K562 (cell line): ENCODE data around the gene GNAQ. TPM values are rescaled to one million over a fixed set of nuclear protein-coding genes. Genes with fewer than 3 reads are reported as not detected.
A peak's percentile ranks its signal among the peaks of the same experiment; 100 is the strongest.

Experiments
- ARID3B ChIP-seq: fragments of 250-450 bp; sonication (Bioruptor Pico); IDR thresholded peaks from 2 replicates; pipeline ENCODE4 v1.4.0; 2020; ENCODE audit warnings: borderline replicate concordance
- ATF7 ChIP-seq: fragments of 450-650 bp; IDR thresholded peaks from 2 replicates; pipeline ENCODE4 v1.7.1; 2014; ENCODE audit warnings: mild to moderate bottlenecking, moderate library complexity
- CBX2 ChIP-seq: fragments of 200-600 bp; sonication (generic); IDR thresholded peaks from one replicate; pipeline ENCODE4 v1.6.1; 2012; ENCODE audit warnings: mild to moderate bottlenecking, low read length, inconsistent platforms; ENCODE audit not compliant: insufficient read depth, poor library complexity, severe bottlenecking
- CBX3 ChIP-seq, 2 experiments: IDR thresholded peaks; 1 replicate in 1 of 2; 2 replicates in 1 of 2; pipeline ENCODE4 v1.6.1; 2012; ENCODE audit warnings: inconsistent platforms in 2 of 2, low read length in 2 of 2, borderline replicate concordance in 1 of 2, control low read depth in 1 of 2
- DDX20 ChIP-seq: fragments of 450-650 bp; IDR thresholded peaks from 2 replicates; pipeline ENCODE4 v1.6.1; 2016; ENCODE audit warnings: missing genetic modification characterization, low read depth, mild to moderate bottlenecking, missing compliant biosample characterization, moderate library complexity
- EHMT2 ChIP-seq: fragments of 450-650 bp; IDR thresholded peaks from 2 replicates; pipeline ENCODE4 v1.6.1; 2018; ENCODE audit warnings: antibody characterized with exemption
- HDAC8 ChIP-seq: fragments of 450-650 bp; IDR thresholded peaks from 2 replicates; pipeline ENCODE4 v1.6.1; 2016; ENCODE audit warnings: mild to moderate bottlenecking, missing genetic modification characterization, moderate library complexity, missing compliant biosample characterization
- HIVEP1 ChIP-seq: fragments of 250-450 bp; sonication (Bioruptor Pico); IDR thresholded peaks from 2 replicates; pipeline ENCODE4 v1.4.0; 2020; ENCODE audit warnings: mild to moderate bottlenecking
- HNRNPK ChIP-seq: fragments of 200-400 bp; formaldehyde crosslinking; IDR thresholded peaks from one replicate; pipeline ENCODE4 v1.6.1; 2018; ENCODE audit warnings: mild to moderate bottlenecking, low read depth, low read length; ENCODE audit not compliant: poor library complexity, severe bottlenecking
- JUN ChIP-seq, 2 experiments: sonication (generic) in 1 of 2; formaldehyde crosslinking in 1 of 2; IDR thresholded peaks; 2 replicates each; pipeline versions ENCODE4 v1.6.1 to v1.8.0; 2012 to 2022; ENCODE audit warnings: borderline replicate concordance in 2 of 2, mild to moderate bottlenecking in 2 of 2, improper control_type of control experiment in 1 of 2, low read depth in 1 of 2, low read length in 1 of 2, missing genetic modification reagents in 1 of 2
- JUND ChIP-seq, 2 experiments: IDR thresholded peaks; 2 replicates in 1 of 2; 3 replicates in 1 of 2; pipeline ENCODE4 v1.6.1; 2011; ENCODE audit warnings: borderline replicate concordance in 2 of 2, low read depth in 2 of 2, low read length in 2 of 2, improper control_type of control experiment in 1 of 2, missing biosample characterization in 1 of 2, missing genetic modification characterization in 1 of 2, missing genetic modification reagents in 1 of 2
- KDM1A ChIP-seq, 2 experiments: fragments of 450-650 bp; IDR thresholded peaks; 2 replicates each; pipeline ENCODE4 v1.6.1; 2016; ENCODE audit warnings: mild to moderate bottlenecking in 2 of 2
- SMAD1 ChIP-seq: fragments of 150-350 bp; IDR thresholded peaks from 2 replicates; pipeline ENCODE4 v1.6.1; 2014; ENCODE audit warnings: low read length, low read depth; ENCODE audit not compliant: partially characterized antibody
- SMARCB1 ChIP-seq: IDR thresholded peaks from 2 replicates; pipeline ENCODE4 v1.6.1; 2011; ENCODE audit warnings: improper control_type of control experiment, low read depth; ENCODE audit not compliant: insufficient read length
- TRIM24 ChIP-seq, 2 experiments: fragments of 450-650 bp; IDR thresholded peaks; 2 replicates each; pipeline ENCODE4 v1.6.1; 2016
- ZBTB8A ChIP-seq: fragments of 450-650 bp; IDR thresholded peaks from 2 replicates; pipeline ENCODE4 v1.6.1; 2018; ENCODE audit warnings: mild to moderate bottlenecking, moderate library complexity; ENCODE audit not compliant: partially characterized antibody
- ZHX1 ChIP-seq: fragments of 150-350 bp; conservative IDR thresholded peaks from 2 replicates; pipeline ENCODE4 v1.6.1; 2014; ENCODE audit warnings: low read length
- ZNF586 ChIP-seq: fragments of 450-650 bp; formaldehyde crosslinking; conservative IDR thresholded peaks from 2 replicates; pipeline ENCODE4 v1.4.0; 2020; ENCODE audit warnings: mild to moderate bottlenecking, moderate library complexity
- ZSCAN29 ChIP-seq: fragments of 450-650 bp; IDR thresholded peaks from 2 replicates; pipeline ENCODE4 v1.6.1; 2017
- polyA plus RNA-seq, 8 experiments: library from polyadenylated mRNA; depleted of rRNA in 4 of 8; stranded (reverse) in 5 of 8; unstranded in 3 of 8; fragments of >200 nt; fragmentation: Nextera tagmentation in 2 of 8; fragmentation: Illumina TruSeq in 1 of 8; extraction: Ambion mirVana in 2 of 8; extraction: Trizol in 1 of 8; gene quantifications; 2 replicates each; pipeline versions ENCODE4 v1.2.1 to v1.2.3, GENCODE V29; 2011 to 2014; ENCODE audit warnings: inconsistent platforms in 1 of 8, missing spikeins in 1 of 8
- total RNA-seq, 7 experiments: library from RNA; depleted of rRNA in 6 of 7; stranded (reverse); fragments of >200 nt in 6 of 7; fragmentation: Illumina TruSeq in 2 of 7; extraction: Trizol in 2 of 7; gene quantifications; 2 replicates each; pipeline versions ENCODE4 v1.2.1 to v1.2.3, GENCODE V29; 2011 to 2021; ENCODE audit warnings: low replicate concordance in 1 of 7
- TF ChIP-seq, protein P1 (sequence below): fragments of 250-450 bp; sonication (Bioruptor Pico); IDR thresholded peaks from 2 replicates; pipeline ENCODE4 v1.5.0; 2020; ENCODE audit warnings: mild to moderate bottlenecking, borderline replicate concordance
- TF ChIP-seq, protein P2 (sequence below): fragments of 250-450 bp; sonication (Bioruptor Pico); IDR thresholded peaks from 2 replicates; pipeline ENCODE4 v1.5.0; 2021

Gene GNAQ
- total and polyA plus RNA-seq, 9 of the 15 experiments (the other 6 are each of a cell fraction or from before 2014, with no cell fraction given): 4.8 to 27.9 (median 17.5) TPM

GRCh38 chr9:77909306-77909705 is 122.3 kb downstream of the GNAQ start (continued):
- TF ChIP-seq, protein P1, sequence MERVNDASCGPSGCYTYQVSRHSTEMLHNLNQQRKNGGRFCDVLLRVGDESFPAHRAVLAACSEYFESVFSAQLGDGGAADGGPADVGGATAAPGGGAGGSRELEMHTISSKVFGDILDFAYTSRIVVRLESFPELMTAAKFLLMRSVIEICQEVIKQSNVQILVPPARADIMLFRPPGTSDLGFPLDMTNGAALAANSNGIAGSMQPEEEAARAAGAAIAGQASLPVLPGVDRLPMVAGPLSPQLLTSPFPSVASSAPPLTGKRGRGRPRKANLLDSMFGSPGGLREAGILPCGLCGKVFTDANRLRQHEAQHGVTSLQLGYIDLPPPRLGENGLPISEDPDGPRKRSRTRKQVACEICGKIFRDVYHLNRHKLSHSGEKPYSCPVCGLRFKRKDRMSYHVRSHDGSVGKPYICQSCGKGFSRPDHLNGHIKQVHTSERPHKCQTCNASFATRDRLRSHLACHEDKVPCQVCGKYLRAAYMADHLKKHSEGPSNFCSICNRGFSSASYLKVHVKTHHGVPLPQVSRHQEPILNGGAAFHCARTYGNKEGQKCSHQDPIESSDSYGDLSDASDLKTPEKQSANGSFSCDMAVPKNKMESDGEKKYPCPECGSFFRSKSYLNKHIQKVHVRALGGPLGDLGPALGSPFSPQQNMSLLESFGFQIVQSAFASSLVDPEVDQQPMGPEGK: no peak
- TF ChIP-seq SMARCB1: no peak
- no peak for TF ChIP-seq DDX20 (tag)
- no peak for TF ChIP-seq CBX2
- TF ChIP-seq KDM1A (IDR thresholded peaks at IDR 0.05): no peak
- TF ChIP-seq TRIM24 (IDR thresholded peaks at IDR 0.05): 0 out of 4 replicates have a peak, but pooled peaks of 1 of the 2 experiments have one; percentile 7
- no peak for TF ChIP-seq ARID3B (CRISPR knock-in tag)
- no peak for TF ChIP-seq SMAD1
- no peak for TF ChIP-seq HNRNPK
- no peak for TF ChIP-seq ZSCAN29
- no peak for TF ChIP-seq ZNF586 (CRISPR knock-in tag)
- TF ChIP-seq, protein P2, sequence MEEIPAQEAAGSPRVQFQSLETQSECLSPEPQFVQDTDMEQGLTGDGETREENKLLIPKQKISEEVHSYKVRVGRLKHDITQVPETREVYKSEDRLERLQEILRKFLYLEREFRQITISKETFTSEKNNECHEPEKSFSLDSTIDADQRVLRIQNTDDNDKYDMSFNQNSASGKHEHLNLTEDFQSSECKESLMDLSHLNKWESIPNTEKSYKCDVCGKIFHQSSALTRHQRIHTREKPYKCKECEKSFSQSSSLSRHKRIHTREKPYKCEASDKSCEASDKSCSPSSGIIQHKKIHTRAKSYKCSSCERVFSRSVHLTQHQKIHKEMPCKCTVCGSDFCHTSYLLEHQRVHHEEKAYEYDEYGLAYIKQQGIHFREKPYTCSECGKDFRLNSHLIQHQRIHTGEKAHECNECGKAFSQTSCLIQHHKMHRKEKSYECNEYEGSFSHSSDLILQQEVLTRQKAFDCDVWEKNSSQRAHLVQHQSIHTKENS (CRISPR knock-in tag): no peak
- TF ChIP-seq EHMT2: 0 out of 2 replicates have a peak, but pooled peaks have one; percentile 26
- 0 out of 3 replicates have a peak, but pooled peaks of 1 of the 2 experiments have one; percentile 17 for TF ChIP-seq CBX3 (IDR thresholded peaks at IDR 0.05; ENCODE audit: borderline replicate concordance in 1 of 2, low read length in 2 of 2)
- TF ChIP-seq HIVEP1 (CRISPR knock-in tag): no peak
- no peak for TF ChIP-seq ZBTB8A
- no peak for TF ChIP-seq ZHX1
- TF ChIP-seq JUN (IDR thresholded peaks at IDR 0.05; ENCODE audit: borderline replicate concordance, low read depth, low read length): no peak
- TF ChIP-seq JUN (CRISPR knock-in tag; IDR thresholded peaks at IDR 0.05; ENCODE audit: borderline replicate concordance): no peak
- TF ChIP-seq HDAC8 (tag): no peak
- 0 out of 2 replicates have a peak, but pooled peaks have one; percentile 3 for TF ChIP-seq JUND (IDR thresholded peaks at IDR 0.05; ENCODE audit: borderline replicate concordance, low read depth, low read length)
- TF ChIP-seq JUND (tag; IDR thresholded peaks at IDR 0.05; ENCODE audit: borderline replicate concordance, low read depth, low read length): no peak; the same call in 2 of the 3 replicates
- no peak for TF ChIP-seq ATF7
